HCT116 (cell line): ENCODE measurements around the gene CC2D1A. TPM values are rescaled to one million over a fixed set of nuclear protein-coding genes. Genes with fewer than 3 reads are reported as not detected.

Experiments
- ATAC-seq: fragments of 200-7000 bp; cut with Tn5 transposase; 2 replicates; pipeline ENCODE4 v1.9.1; 2020; ENCODE audit warnings: mild to moderate bottlenecking, moderate library complexity
- BruUV-seq: library from RNA; stranded (reverse); fragments of 400-500 nt; replicated peaks from 2 replicates; lab custom pipeline; 2021; lab: Mats Ljungman, UMichigan
- CTCF ChIA-PET: fragments of 300-600 bp; sonication (Branson Sonifier 250); formaldehyde crosslinking; loops from one replicate; lab custom pipeline; 2021; ENCODE audit warnings: antibody characterized with exemption; lab: Charles Lee
- POLR2A ChIA-PET: fragments of 300-600, 350-600 bp; sonication (Branson Sonifier 250); formaldehyde crosslinking; loops from one replicate; lab custom pipeline; 2021; ENCODE audit warnings: antibody characterized with exemption; lab: Charles Lee
- RAD21 ChIA-PET, 2 experiments: fragments of 300-600 bp; sonication (Branson Sonifier 250); formaldehyde crosslinking; loops; one replicate each; lab custom pipeline; 2023; ENCODE audit warnings: low total read pairs in 2 of 2; ENCODE audit not compliant: uncharacterized antibody in 2 of 2, unreplicated experiment in 2 of 2, low non-redundant PET in 1 of 2; lab: Charles Lee
- DNase-seq: peaks from one replicate; pipeline ENCODE4 v3.0.0-alpha.2; 2010; ENCODE audit warnings: low read depth, low spot score
- H2AFZ ChIP-seq: fragments of 200-600 bp; shearing (Covaris generic), sonication (generic); 2 replicates; pipeline ENCODE4 v1.6.1; 2017; ENCODE audit warnings: low read depth, mixed run types, mixed read lengths, antibody characterized with exemption, low read length; ENCODE audit not compliant: poor library complexity, severe bottlenecking
- H3K27ac ChIP-seq: 2 replicates; pipeline ENCODE4 v1.5.1; 2012; ENCODE audit warnings: low read depth, low read length
- H3K27me3 ChIP-seq: fragments of 200-600 bp; sonication (generic); 2 replicates; pipeline ENCODE4 v1.6.1; 2016; ENCODE audit warnings: mixed run types, low read length, mixed read lengths; ENCODE audit not compliant: insufficient read depth
- H3K36me3 ChIP-seq, 2 experiments: fragments of 200-500 bp in 1 of 2; fragments of 200-600 bp in 1 of 2; sonication (Bioruptor generic) in 1 of 2; sonication (generic) in 1 of 2; 2 replicates each; pipeline versions ENCODE4 v1.5.1 to v1.6.1; 2014 to 2016; ENCODE audit warnings: low read length in 2 of 2, inconsistent platforms in 1 of 2, mixed read lengths in 1 of 2, mixed run types in 1 of 2; ENCODE audit not compliant: insufficient read depth in 2 of 2, control insufficient read depth in 1 of 2
- H3K4me1 ChIP-seq, 2 experiments: fragments of 200-600 bp in 1 of 2; sonication (generic) in 1 of 2; 2 replicates each; pipeline versions ENCODE4 v1.5.1 to v1.6.1; 2012 to 2017; ENCODE audit warnings: low read length in 2 of 2, inconsistent platforms in 1 of 2, mild to moderate bottlenecking in 1 of 2, mixed read lengths in 1 of 2, mixed run types in 1 of 2, moderate library complexity in 1 of 2; ENCODE audit not compliant: insufficient read depth in 2 of 2, control insufficient read depth in 1 of 2
- H3K4me2 ChIP-seq: fragments of 200-600 bp; sonication (generic); 2 replicates; pipeline ENCODE4 v1.6.1; 2017; ENCODE audit warnings: mixed run types, low read length, mixed read lengths
- H3K4me3 ChIP-seq, 2 experiments: fragments of 200-600 bp in 1 of 2; sonication (generic) in 1 of 2; replicated peaks in 1 of 2; 2 replicates each; pipeline ENCODE4 v1.5.1; 2011 to 2016; ENCODE audit warnings: low read length in 2 of 2, control low read depth in 1 of 2, low read depth in 1 of 2, mild to moderate bottlenecking in 1 of 2, mixed read lengths in 1 of 2, mixed run types in 1 of 2
- H3K79me2 ChIP-seq: fragments of 200-600 bp; sonication (generic); 2 replicates; pipeline ENCODE4 v1.6.1; 2017; ENCODE audit warnings: mild to moderate bottlenecking, mixed run types, low read length, moderate library complexity, mixed read lengths; ENCODE audit not compliant: insufficient read depth
- H3K9ac ChIP-seq: fragments of 200-600 bp; sonication (generic); 2 replicates; pipeline ENCODE4 v1.6.1; 2016; ENCODE audit warnings: low read length, mixed read lengths
- H3K9me2 ChIP-seq: fragments of 200-600 bp; sonication (generic), shearing (Covaris generic); 2 replicates; pipeline ENCODE4 v1.6.1; 2017; ENCODE audit warnings: mixed run types, mild to moderate bottlenecking, moderate library complexity; ENCODE audit not compliant: insufficient read depth
- H3K9me3 ChIP-seq, 2 experiments: fragments of 200-500 bp in 1 of 2; fragments of 200-600 bp in 1 of 2; sonication (Bioruptor generic) in 1 of 2; sonication (generic) in 1 of 2; 2 replicates each; pipeline ENCODE4 v1.6.1; 2014 to 2017; ENCODE audit warnings: low read length in 2 of 2, mixed read lengths in 2 of 2, inconsistent platforms in 1 of 2, low read depth in 1 of 2, mild to moderate bottlenecking in 1 of 2, mixed run types in 1 of 2, moderate library complexity in 1 of 2; ENCODE audit not compliant: control insufficient read depth in 1 of 2, insufficient read depth in 1 of 2
- H4K20me1 ChIP-seq: fragments of 200-600 bp; sonication (generic), shearing (Covaris generic); 2 replicates; pipeline ENCODE4 v1.6.1; 2017; ENCODE audit warnings: mixed run types, mild to moderate bottlenecking, moderate library complexity; ENCODE audit not compliant: insufficient read depth
- CBX3 ChIP-seq: IDR thresholded peaks from 2 replicates; pipeline ENCODE4 v1.6.1; 2012; ENCODE audit warnings: low read depth
- CEBPB ChIP-seq: IDR thresholded peaks from 2 replicates; pipeline ENCODE4 v1.6.1; 2012; ENCODE audit warnings: low read depth
- EGR1 ChIP-seq: IDR thresholded peaks from 2 replicates; pipeline ENCODE4 v1.6.1; 2012; ENCODE audit warnings: low read depth
- EZH2phosphoT487 ChIP-seq: fragments of 200-600 bp; IDR thresholded peaks from 2 replicates; pipeline ENCODE4 v1.6.1; 2018; ENCODE audit warnings: antibody characterized with exemption, borderline replicate concordance
- JUND ChIP-seq: IDR thresholded peaks from 2 replicates; pipeline ENCODE4 v1.6.1; 2012
- POLR2A ChIP-seq: IDR thresholded peaks from 2 replicates; pipeline ENCODE4 v1.7.0; 2011; ENCODE audit warnings: borderline replicate concordance; ENCODE audit not compliant: insufficient read depth, insufficient read length; ENCODE audit errors: extremely low read depth
- POLR2AphosphoS5 ChIP-seq: IDR thresholded peaks from 2 replicates; pipeline ENCODE4 v1.6.1; 2011; ENCODE audit warnings: mild to moderate bottlenecking, low read depth, low read length, moderate library complexity
- SIN3A ChIP-seq: IDR thresholded peaks from 2 replicates; pipeline ENCODE4 v1.6.1; 2012; ENCODE audit warnings: low read depth
- SP1 ChIP-seq: IDR thresholded peaks from 2 replicates; pipeline ENCODE4 v1.6.1; 2012; ENCODE audit warnings: low read depth
- SRF ChIP-seq: IDR thresholded peaks from 2 replicates; pipeline ENCODE4 v1.6.1; 2012; ENCODE audit warnings: low read depth
- intact Hi-C: fragments of 100-400 bp; cut with micrococcal nuclease; formaldehyde crosslinking; loops from 2 replicates; pipeline ENCODE4 v1.10.0; 2022
- total RNA-seq: library from RNA; stranded (reverse); gene quantifications from one replicate; pipeline ENCODE4 v1.2.1, GENCODE V29; 2021; ENCODE audit not compliant: unreplicated experiment
- TF ChIP-seq, protein P1 (sequence below): IDR thresholded peaks from 2 replicates; pipeline ENCODE4 v1.6.1; 2011; ENCODE audit warnings: mild to moderate bottlenecking, low read length, moderate library complexity; ENCODE audit not compliant: insufficient replicate concordance; ENCODE audit errors: extremely low read depth
- TF ChIP-seq, protein P2 (sequence below): IDR thresholded peaks from 2 replicates; pipeline ENCODE4 v1.6.1; 2012; ENCODE audit warnings: low read depth

The CC2D1A gene
- total RNA-seq, 1 experiment from 2014 or later = 51.5 TPM

DNA sequence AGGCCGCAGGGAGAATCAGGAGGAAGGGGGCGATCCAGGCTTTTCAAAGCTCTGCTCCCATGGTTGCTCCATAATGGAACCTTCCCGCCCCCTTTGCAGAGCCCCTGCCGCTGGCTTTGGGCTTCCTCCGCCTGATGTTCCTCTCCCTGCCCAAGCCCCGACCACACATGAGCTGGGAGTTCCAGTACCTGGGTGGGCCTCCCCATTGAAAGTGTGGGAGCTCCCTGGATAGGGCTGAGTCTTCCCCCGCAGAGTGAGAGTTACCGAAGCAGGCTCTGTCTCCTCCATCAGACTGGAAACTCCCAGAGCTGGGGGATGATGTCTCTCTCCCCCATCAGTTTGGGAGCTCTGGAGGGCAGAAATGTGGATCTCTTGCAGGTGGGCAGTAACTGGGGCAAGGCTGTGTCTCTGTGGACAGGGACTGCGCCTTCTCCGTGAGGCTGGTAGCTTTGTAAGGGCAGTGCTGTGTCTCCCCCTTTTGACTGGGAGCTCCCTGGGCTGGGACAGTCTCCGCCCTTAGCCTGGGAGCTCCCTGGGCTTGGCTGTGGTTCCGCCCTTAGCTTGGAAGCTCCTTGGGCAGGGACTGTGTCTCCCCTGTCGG lies 47.0 kb downstream of the CC2D1A start:
- TF ChIP-seq, protein P1, sequence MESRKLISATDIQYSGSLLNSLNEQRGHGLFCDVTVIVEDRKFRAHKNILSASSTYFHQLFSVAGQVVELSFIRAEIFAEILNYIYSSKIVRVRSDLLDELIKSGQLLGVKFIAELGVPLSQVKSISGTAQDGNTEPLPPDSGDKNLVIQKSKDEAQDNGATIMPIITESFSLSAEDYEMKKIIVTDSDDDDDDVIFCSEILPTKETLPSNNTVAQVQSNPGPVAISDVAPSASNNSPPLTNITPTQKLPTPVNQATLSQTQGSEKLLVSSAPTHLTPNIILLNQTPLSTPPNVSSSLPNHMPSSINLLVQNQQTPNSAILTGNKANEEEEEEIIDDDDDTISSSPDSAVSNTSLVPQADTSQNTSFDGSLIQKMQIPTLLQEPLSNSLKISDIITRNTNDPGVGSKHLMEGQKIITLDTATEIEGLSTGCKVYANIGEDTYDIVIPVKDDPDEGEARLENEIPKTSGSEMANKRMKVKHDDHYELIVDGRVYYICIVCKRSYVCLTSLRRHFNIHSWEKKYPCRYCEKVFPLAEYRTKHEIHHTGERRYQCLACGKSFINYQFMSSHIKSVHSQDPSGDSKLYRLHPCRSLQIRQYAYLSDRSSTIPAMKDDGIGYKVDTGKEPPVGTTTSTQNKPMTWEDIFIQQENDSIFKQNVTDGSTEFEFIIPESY = no peak
- TF ChIP-seq CEBPB (no peak), SP1 (no peak), SIN3A (no peak), JUND (no peak), EGR1 (no peak), EZH2phosphoT487 (no peak), CBX3 (no peak), POLR2A (no peak), POLR2AphosphoS5 (no peak; the same call in 1 of the 2 replicates), SRF (no peak)
- TF ChIP-seq, protein P2, sequence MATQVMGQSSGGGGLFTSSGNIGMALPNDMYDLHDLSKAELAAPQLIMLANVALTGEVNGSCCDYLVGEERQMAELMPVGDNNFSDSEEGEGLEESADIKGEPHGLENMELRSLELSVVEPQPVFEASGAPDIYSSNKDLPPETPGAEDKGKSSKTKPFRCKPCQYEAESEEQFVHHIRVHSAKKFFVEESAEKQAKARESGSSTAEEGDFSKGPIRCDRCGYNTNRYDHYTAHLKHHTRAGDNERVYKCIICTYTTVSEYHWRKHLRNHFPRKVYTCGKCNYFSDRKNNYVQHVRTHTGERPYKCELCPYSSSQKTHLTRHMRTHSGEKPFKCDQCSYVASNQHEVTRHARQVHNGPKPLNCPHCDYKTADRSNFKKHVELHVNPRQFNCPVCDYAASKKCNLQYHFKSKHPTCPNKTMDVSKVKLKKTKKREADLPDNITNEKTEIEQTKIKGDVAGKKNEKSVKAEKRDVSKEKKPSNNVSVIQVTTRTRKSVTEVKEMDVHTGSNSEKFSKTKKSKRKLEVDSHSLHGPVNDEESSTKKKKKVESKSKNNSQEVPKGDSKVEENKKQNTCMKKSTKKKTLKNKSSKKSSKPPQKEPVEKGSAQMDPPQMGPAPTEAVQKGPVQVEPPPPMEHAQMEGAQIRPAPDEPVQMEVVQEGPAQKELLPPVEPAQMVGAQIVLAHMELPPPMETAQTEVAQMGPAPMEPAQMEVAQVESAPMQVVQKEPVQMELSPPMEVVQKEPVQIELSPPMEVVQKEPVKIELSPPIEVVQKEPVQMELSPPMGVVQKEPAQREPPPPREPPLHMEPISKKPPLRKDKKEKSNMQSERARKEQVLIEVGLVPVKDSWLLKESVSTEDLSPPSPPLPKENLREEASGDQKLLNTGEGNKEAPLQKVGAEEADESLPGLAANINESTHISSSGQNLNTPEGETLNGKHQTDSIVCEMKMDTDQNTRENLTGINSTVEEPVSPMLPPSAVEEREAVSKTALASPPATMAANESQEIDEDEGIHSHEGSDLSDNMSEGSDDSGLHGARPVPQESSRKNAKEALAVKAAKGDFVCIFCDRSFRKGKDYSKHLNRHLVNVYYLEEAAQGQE = no peak
- TF ChIP-seq, all 23 proteins: peak for 0
- ATAC-seq (peak; percentile 31), DNase-seq (no peak)
- Histone ChIP-seq H3K27ac (peak overlapping the region; percentile 67), H4K20me1 (no peaks in the 10 kb centered on the region), H3K4me3 (peak overlapping the region; percentile 91 to 92), H3K4me2 (peak overlapping the region; percentile 97), H3K27me3 (no peaks in the 10 kb centered on the region), H3K9me2 (no peaks in the 10 kb centered on the region), H2AFZ (no peak overlapping the region), H3K36me3 (peaks cover 7 to 21% of the 10 kb centered on the region in 2 experiments; a peak in 3 of 4 replicates), H3K9me3 (no peaks in the 10 kb centered on the region), H3K4me1 (peaks cover 7 to 18% of the 10 kb centered on the region in 2 experiments), H3K9ac (peak overlapping the region; percentile 82), H3K79me2 (peaks cover 21% of the 10 kb centered on the region)
- intact Hi-C loops = loop anchor here (2.0 kb wide), 1 partner anchor 52 kb away; no protein-coding TSS in a partner anchor
- POLR2A ChIA-PET = interaction anchor here (1.3 to 1.7 kb wide), 2 partner anchors 19 to 79 kb away, joined by 3 to 4 read pairs; partner anchors contain the start of gene IL27RA
- no TSS peak for BruUV-seq
- RAD21 ChIA-PET = interaction anchor here in 1 of 2 experiments (0.6 kb wide), 2 partner anchors 35 to 80 kb away, joined by 3 read pairs; no protein-coding TSS in a partner anchor
- CTCF ChIA-PET = interaction anchor here (1.3 kb wide), 1 partner anchor 106 kb away, joined by 3 read pairs; no protein-coding TSS in a partner anchor
